HL-60/S4 treated with retinoic acid at 250 ng/mL for 4 days and 3 days (cell line): ENCODE data around the gene TMEM91.

ENCODE experiments used
- in situ Hi-C: fragments of 300-500 bp; cut with MboI; formaldehyde crosslinking; loops from 2 replicates; pipeline ENCODE4 v1.7.0; 2022; ENCODE audit warnings: low sequenced_read_pairs

TMEM91 gene

DNA sequence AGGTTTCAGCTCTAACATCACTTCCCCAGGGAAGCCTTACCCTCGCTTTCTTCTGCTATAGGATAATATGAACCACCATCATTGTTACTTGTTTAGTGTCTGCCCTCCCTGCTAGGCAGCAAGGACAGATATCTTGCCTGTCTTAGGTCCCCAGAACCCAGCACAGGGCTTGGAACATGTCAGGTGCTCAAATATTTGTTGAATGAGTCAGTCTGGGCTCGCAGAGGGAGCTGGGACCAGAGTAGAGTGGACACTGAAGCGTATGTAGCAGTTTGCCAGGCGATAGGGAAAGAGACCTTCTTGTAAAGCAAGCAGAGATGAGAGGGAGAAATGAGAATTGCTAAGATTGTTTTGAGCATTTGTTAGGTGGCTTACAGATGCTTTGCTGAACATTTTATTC is 33.0 kb downstream of the TMEM91 start:
- in situ Hi-C loops, result no loop called here

DNA sequence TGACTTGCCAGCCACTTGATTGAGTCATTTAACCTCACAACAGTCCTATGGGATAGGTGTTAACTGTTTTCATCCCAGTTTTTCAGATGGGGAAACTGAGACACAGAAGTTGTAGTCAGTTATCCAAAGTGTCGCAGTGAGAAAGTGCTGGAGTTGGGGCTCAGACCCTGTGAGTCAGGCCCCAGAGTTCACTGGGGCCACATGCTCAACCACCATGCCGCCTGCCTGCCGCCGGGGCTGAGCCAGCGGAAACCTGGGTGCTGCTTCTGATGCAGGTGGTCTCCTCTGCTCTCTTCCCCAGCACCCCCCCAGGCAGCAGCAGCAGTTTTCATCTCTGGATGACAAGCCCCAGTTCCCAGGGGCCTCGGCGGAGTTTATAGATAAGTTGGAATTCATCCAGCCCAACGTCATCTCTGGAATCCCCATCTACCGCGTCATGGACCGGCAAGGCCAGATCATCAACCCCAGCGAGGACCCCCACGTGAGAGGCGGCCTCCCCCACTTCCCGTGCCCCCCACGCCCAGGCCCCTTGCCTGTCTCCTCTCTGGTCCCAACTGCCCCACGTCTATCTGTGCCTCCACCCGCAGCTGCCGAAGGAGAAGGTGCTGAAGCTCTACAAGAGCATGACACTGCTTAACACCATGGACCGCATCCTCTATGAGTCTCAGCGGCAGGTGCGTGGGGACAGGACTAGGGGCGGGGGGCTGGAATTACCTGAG is 34.2 kb downstream of the TMEM91 start:
- in situ Hi-C loops, result no loop called here

DNA sequence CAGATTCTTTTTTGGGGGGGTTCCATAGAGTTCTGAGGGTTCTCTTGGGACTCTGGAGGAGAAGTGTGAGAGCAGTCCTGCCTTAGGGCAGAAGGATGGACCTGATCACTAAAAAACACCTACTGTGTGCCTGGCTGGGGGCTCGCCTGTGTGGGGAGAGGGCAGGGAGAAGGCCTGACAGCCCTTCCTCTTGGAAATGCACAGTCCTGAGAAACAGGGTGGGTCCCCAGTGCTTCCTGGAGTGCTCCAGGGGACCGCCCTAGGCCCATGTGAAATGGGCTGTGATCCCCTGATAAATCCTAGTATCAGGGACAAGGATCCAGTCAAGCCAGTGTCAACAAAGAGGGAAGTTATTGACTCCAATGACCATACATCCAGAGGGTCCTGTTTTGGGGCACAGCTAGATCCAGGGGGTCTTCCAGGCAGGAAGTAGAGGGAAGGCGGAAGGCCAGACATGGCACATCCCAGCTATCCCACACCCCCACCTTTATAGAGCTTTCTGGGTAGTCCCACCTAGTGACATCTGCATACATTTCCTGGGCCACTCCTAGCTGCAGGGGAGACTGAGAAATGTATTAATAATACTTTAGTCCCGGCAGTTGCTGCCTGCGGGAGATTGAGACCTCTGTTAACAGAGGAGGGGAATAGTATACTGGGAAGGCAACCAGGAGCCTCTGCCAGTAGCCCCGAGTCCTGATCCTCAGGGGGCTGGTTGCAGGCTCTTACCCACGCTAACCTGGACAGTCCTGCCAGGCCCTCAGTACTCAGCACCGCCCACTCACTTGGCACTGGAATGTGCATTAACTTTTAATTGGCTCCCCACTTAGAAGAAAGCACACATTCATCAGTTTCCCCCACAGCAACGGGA is 35.0 kb downstream of the TMEM91 start:
- in situ Hi-C loops, result no loop called here

DNA sequence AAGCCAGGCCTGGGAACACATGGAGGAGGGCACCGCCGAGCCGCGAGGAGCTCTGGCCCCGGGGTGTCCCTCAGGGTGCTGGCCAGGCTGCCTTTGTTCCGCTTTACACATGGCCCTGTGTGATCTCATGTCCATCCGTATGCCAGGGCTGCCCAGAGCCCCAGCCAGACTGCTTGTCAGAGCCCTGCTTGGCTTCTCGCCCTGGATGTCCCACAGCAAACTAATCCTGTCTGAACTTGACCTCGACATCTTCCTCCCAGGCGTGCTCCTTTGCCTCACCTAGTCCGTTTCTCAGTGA is 35.6 kb downstream of the TMEM91 start:
- in situ Hi-C loops, result no loop called here

DNA sequence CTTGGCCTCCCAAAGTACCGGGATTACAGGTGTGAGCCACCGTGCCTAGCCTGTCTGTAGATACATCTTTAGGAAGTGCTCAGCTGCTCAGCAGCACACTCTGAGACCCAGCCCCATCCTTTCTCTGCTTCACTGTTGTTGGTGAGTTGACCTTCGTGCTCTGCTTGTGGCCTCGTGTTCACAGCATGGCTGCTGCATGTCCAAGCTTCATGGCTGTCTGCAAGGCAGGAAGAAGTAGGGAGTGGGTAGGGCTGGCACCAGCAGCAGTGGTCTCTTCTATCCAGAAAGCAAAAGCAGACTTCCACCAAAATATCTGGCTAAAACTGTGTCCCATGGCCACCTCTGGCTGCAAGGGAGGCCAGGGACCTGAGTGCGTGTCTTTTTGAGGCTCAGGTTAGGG is 36.6 kb downstream of the TMEM91 start:
- in situ Hi-C loops, result no loop called here

DNA sequence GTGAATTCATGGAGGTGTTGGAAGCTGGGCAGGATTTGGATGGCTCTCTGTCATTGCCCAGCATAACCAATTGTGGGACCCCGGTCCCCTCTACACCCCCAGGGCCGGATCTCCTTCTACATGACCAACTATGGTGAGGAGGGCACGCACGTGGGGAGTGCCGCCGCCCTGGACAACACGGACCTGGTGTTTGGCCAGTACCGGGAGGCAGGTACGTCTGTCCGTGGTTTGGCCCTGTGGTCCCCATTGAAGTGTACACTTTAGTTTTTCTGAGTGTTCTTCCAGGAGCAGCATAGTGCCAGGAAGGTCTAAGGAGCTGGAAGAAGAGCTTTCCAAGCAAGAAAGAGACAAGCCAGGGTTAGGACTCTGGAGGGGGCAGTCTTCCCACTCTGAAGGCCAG is 37.6 kb downstream of the TMEM91 start:
- in situ Hi-C loops, result no loop called here

DNA sequence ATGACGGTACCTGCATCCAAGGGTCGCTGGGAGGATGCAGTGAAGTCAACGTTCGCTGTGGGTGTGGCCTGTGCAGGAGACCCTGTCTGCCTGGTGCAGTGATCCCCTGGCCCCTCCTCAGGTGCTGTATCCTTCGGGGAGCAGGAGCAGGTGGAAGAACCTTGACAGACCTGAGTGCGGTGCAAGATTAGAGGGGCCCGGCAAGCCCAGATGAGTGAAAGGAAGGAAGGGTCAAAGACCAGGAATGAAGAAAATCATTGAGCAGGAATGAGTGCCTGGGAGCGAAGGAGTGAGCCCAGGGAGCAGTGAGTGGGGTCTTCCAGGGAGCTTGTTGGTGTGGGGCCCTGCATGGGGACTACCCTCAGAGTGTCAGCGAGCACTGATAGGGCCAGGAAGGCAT is 38.1 kb downstream of the TMEM91 start:
- in situ Hi-C loops, result no loop called here

DNA sequence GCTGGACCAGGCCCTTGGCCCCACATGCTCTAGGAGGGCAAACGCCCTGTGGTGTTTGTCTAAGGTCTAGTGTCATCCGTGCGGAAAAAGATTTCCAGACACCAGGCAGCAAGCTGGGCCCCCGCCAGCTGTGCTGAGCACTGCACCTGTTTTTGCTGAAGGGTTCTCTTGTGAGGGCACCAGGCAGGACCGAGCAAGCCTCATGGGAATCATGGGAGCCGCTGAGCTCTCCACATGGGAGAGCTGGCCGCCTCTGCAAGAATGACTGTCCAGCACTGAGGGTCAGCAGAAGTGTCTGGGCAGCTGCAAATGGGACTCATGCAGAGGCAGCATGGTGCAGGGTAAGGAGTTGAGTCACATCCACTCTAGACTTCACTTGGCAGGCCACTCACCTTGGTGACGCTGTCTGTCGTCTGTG is 38.8 kb downstream of the TMEM91 start:
- in situ Hi-C loops, result no loop called here

DNA sequence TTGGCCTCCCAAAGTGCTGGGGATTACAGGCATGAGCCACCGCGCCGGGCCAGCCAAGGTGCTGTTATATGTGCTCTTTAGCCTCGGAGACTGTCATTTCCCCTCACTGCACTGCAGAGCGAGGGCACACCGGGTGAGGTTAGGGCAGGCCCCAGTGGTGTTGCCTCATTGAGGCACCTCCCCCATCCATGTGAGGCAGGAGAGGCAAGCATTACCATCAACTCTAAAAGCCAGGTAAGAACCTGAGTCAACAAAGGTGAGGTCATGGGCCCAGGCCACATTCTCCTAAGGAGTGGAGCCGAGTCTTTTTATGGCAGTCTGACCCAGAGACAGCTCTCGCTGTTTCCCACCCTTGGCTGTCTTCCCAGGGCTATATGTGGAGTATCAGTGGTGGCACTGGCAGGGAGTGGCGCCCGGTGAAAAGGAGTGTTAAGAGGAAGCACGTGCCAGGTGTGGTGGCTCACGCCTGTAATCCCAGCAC is 39.9 kb downstream of the TMEM91 start:
- in situ Hi-C loops, result no loop called here

DNA sequence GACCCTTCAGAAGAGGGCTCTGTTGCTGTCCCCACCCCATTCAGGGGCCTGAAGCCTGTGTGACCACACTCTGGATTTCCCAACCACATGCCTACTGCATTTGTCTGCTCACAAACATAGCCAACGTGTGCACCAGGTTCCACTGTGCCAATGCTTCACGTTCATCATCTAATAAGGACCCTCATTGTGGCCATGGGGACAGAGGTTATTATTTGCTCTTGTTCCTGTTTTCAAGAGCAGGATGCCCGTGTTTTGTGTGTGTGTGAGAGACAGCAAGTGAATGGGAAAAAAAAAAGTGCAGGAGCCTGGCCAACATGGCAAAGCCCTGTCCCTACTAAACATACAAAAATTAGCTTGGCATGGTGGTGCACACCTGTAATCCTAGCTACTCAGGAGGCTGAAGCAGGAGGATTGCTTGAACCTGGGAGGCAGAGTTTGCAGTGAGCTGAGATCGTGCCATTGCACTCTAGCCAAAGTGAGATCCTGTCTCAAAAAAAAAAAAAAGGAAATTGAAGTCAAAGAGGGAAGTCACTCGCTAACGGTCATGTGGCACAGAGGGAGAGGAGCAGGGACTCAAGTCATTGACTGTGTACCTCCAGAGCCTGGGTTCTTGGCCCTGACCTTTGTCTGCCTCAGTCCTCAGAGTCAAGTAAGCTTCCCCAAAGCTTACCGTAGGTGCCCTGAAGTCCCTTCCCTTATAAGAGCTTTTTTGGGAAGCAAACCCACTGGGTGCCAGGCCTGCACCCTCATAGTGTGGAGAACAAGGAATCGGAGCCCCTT is 44.0 kb downstream of the TMEM91 start:
- in situ Hi-C loops, result no loop called here

DNA sequence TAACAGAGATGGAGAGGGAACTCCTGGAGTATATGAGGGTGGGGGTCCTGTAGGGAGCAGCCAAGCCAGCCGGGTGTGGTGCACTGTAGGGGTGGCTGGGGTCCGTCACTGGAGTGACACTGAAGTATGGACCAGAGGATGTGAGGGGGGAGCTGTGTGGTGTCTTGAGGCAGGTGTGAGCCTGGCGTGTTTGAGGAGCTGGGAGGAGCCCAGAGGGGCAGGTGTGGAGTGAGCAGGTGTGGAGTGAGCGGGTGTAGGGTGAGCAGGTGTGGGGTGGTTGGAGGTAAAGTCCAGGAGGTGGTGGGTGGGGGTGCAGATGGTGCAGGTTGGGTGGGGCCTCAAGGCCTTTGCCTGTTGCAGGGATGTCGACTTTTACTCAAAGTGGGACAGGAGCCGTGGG is 45.0 kb downstream of the TMEM91 start:
- in situ Hi-C loops, result no loop called here

DNA sequence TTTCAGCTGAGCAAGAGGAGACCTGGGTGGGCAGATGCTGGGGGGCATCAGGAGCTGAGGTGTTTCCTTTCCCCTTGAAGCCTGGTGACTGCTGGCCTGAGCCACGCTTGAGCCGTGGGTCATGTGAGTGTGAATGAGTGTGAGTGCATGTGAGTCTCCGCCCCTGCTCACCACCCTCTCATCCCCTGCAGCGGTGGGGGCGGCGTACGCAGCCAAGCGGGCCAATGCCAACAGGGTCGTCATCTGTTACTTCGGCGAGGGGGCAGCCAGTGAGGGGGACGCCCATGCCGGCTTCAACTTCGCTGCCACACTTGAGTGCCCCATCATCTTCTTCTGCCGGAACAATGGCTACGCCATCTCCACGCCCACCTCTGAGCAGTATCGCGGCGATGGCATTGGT is 45.6 kb downstream of the TMEM91 start:
- in situ Hi-C loops, result no loop called here

DNA sequence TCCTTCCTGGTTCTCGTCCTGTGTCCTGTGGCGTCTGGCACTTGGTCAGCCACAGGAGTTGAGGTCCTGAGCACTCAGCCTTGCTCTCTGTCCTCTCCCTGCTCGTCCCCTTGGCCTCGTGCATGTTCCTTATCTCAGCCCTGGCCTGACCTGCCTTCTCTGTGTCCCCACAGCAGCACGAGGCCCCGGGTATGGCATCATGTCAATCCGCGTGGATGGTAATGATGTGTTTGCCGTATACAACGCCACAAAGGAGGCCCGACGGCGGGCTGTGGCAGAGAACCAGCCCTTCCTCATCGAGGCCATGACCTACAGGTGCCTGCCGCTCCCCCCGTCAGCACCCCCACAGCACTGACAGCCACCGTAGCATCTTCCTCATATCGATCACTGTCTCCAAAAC is 46.1 kb downstream of the TMEM91 start:
- in situ Hi-C loops, result no loop called here

DNA sequence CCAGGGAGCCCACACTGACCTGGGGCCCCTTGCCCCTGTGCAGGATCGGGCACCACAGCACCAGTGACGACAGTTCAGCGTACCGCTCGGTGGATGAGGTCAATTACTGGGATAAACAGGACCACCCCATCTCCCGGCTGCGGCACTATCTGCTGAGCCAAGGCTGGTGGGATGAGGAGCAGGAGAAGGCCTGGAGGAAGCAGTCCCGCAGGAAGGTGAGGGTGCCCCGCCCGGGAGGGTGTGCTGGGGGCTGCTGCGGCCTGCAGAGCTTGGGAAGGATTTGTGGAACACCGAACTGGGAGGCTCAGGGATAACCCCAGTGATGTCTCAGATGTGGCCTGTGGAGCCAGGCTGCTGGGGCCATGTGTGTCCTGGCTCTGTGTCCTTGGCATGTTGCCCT is 46.6 kb downstream of the TMEM91 start:
- in situ Hi-C loops, result no loop called here

DNA sequence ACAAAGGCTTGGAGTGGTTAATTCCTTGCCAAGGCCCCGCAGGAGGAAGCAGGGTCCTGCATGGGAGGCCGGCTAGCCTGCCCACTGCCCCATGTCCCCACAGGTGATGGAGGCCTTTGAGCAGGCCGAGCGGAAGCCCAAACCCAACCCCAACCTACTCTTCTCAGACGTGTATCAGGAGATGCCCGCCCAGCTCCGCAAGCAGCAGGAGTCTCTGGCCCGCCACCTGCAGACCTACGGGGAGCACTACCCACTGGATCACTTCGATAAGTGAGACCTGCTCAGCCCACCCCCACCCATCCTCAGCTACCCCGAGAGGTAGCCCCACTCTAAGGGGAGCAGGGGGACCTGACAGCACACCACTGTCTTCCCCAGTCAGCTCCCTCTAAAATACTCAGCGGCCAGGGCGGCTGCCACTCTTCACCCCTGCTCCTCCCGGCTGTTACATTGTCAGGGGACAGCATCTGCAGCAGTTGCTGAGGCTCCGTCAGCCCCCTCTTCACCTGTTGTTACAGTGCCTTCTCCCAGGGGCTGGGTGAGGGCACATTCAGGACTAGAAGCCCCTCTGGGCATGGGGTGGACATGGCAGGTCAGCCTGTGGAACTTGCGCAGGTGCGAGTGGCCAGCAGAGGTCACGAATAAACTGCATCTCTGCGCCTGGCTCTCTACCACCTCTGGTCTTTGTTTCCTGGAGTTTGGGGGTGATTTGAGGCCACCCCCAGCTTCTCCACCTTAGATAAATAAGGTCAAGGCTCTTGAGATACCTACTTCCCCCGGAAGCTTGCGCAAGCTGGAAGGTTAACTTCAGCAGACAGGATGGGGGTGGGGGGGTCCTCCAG is 48.2 kb downstream of the TMEM91 start:
- in situ Hi-C loops, result no loop called here

DNA sequence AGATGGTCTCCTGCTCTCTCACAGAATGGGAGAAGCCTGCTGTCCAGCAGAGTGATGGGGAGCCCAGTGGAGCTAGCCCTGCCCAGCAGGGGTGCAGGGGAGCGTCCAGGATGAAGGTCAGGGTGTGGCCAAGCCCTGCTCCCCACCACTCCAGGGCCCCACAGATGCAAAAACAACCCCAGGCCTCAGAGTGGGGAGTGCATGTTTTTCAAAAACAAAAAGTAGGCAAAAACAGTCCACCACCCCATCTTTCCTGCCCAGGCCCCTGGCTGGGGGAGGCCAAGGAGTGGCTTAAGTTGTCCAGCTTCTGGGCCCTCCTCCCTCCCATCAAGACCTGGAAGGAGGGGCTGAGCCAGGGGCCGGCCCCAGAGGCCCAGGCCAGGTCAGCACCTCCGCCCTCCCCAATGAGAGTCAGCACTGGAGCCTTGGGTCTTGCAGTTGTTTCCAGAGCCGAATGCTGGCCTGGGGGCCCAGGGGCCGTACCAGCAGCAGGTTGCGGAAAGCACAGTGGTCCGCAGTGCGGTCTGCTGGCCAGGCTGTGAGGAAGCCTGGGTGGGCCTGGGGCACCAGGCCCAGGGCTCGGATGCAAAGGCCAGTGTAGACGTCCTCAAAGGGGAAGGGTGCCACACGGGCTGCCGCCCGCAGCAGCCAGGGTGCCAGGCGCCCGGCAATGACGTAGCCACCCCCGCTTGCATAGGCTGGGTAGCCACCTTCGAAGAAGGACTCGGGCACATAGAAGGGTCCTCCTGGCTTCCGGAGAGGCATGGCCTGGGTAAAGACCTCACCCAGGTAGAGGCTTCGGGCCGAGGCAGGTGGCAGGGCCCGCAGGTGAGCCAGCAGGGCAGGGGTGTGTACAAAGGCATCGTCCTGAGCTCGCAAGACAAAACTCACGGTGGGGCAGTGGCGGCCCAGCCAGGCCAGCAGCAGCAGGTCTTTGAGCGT is 49.1 kb downstream of the TMEM91 start:
- in situ Hi-C loops, result no loop called here

DNA sequence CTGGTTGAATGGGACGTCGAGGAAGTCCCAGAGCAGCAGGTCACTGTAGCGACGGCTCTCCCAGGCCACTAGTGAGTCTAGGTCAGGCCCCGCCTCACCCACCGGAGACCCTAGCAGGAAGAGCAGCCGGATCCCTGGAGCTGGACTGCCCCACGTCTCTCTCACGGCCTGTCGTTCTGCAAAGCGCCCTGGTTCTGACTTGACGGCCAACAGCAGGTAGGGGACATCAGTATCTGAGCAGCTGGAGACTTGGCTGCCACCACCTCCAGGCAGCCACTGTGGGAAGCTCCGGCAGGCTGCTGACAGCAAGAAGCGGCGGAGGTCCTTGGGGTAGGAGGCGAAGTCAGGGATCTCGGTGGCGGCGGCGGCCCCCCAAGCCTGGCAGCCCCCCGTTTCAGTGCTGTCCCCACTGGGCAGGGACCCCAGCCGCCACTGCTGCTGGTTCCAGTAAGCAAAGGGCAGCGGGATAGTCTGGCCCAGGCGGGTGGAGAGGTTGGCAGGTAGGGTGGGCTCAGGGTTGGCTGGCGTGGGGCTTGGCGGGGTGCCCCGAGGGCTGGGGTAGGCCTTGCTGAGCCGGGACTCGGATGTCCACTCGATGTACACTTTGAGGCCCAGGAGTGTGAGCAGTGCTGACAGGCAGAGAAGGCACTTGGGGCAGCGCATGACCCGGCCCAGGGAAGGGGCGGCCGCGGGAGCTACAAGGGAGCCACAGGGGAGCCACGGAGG is 49.9 kb downstream of the TMEM91 start:
- in situ Hi-C loops, result no loop called here

DNA sequence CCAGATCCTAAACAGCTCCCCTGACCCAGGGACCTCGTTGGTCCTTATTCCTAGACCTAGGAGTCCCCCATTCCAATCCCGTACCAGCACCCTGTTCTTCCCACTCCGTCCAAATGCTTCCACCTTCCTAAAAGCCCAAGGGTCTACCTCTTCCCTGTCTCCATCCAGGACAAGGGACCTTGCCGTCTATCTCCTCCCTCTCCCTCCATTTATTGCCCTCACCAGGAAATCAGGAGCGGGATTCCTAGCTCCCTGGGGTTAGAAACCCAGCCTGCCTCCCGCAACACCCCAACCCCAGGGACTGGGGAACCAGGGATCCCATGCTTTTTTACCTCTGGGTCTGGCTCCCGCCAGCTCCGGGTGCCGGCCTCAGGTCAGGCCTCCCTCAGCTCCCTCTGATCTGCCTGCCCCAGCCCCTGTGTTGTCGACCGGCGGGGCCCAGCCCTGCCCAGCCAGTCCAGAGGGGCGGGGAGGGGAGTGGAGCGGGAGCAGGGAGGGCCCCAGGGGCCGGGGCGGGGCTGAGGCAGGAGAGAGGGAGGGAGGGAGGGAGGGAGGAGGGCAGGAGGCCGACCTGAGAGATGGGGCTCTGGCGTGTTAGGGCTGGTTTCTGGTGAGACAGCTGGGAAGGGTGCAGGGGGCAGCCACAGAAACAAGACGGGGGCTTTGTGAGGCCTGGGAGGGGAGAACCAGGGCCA is 50.8 kb downstream of the TMEM91 start, which contains the start of gene B3GNT8:
Gene B3GNT8 (minus strand): TSS at position 423 of the 695 bp plus-strand sequence. CDS start 596 bp downstream, outside the sequence.
- in situ Hi-C loops, result no loop called here
